Measurements from ENCODE around the gene EFNA4.
A peak's percentile ranks its signal among the peaks of the same experiment; 100 is the strongest.
"Not testable (repeated sequence)": the region's sequence is repeated elsewhere in the genome, so short reads cannot be mapped to it uniquely, and the experiment has no call there.

EFNA4 gene

DNA sequence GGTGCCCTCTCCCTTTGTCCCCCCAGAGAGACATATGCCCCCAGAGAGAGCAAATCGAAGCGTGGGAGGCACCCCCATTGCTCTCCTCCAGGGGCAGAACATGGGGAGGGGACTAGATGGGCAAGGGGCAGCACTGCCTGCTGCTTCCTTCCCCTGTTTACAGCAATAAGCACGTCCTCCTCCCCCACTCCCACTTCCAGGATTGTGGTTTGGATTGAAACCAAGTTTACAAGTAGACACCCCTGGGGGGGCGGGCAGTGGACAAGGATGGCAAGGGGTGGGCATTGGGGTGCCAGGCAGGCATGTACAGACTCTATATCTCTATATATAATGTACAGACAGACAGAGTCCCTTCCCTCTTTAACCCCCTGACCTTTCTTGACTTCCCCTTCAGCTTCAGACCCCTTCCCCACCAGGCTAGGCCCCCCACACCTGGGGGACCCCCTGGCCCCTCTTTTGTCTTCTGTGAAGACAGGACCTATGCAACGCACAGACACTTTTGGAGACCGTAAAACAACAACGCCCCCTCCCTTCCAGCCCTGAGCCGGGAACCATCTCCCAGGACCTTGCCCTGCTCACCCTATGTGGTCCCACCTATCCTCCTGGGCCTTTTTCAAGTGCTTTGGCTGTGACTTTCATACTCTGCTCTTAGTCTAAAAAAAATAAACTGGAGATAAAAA lies 23.5 kb downstream of the EFNA4 start:
- no peak for DNase-seq (ENCODE audit: low spot score)

DNA sequence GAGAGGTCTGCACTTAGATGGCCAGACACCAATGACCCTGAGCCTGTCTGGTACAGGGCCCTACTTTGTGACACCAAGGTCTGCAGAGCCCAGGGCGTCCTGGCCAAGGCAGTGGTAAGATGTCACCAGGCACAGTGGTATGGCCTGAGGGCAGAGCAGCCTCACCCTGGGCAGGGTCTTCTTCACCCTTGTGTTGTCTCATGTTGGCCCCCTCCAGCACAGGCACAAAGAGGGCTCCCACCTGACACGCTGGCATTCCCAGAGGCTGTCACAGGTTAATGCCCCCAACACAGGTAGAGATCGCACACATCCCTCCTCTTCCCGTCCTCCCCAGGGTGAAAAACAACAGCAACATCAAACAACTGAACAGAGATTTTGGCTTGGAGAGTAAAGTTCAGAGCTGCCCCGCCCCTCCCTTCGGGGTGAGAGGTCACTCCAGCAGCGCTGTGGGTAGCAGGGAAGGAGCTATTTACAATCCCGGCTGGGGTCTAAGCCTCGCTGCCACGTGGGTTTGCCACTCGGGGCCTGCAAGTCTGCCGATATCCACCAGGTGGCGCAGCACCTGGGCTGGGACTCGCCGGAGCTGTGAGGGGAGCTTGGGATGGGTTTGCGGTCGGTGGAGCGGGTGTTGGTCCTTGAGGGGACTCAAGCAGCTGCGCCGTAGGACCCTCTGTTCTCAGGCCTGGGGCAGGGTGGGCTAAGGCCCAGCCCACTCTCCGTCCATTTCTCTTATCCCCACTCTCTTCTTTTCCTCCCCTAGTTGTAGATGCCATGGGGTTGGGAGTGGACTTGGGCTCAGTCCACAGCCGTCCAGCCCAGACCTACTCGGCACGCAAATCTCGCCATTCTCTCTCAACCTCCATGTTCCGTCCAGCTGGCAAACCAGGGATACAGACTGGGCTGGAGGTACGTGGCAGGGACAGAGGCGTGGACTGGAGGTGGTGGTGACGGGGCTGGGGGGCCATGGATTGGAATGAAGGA lies 27.8 kb downstream of the EFNA4 start:
- DNase-seq (ENCODE audit: low spot score) = peak; percentile 80

DNA sequence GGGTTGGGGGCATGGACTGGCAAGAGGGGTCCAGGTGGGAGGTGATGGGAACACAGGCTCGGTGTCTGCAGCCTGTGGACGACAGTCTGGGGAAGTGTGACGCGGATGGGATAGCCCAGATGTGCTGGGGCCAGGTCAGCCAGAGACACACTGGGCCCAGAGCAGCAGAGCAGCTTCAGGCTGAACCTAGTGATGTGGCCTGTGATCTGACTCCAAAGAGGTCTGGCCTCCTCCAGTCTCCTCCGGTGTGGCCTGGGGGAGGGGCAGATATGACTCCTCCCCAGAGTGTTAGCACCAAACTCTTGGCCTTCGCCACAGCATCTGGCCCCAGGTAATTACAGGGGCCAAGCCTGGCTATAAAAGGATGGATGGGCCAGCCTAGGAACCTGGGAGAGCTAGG lies 28.6 kb downstream of the EFNA4 start:
- DNase-seq (ENCODE audit: low spot score) = no peak

DNA sequence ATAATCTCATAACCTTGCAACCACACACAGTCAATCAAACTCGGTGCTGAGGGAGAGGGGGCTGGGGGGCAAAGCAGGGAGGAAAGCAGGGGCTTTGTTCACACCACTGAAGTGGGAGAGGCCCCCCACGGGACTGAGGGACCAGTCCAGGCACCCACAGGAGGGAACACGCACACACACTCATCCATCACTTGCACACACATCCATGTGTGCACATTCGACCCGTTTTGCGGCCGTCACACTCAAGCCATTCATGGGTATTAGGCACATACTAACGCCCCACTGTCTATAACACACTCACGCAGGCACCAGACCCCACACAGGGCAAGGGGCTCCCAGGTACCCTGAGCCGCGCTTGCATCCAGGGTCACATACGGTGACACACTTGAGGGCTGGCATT lies 29.1 kb downstream of the EFNA4 start:
- no peak for DNase-seq (ENCODE audit: low spot score)

DNA sequence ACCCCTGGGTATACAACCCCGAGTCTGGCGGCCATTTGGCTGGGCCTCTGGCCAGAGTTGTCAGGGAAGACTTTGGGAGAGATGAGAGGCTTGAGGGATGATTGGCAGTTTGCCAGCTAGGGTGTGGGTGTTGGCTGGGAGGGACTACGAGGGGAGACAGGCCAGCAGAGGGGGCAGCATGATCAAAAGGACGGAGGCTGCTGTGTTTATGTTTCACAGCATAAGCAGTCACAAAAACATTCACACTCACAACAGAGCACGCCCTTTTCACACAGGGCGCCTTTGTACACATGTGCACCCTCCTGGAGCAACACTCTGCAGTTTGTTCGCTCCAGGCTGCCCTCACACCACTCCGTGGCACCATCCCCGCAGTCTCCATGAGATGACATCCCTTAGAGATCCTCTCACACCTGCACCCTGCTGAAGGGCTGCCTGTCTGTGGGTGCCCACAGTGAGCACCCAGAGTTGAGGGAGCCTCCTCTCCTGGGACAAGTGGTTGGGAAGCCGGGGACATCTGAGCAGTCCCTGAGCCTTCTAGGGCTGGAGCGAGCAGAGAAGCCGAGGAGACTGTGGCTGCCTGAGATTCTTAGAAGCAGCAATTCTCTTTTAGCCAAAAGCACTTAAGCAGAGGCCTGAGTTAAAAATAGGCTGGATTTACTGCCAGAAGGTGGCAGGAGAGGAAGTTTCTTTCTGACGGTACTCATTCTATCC lies 30.5 kb downstream of the EFNA4 start:
- no peak for DNase-seq (ENCODE audit: low spot score)

DNA sequence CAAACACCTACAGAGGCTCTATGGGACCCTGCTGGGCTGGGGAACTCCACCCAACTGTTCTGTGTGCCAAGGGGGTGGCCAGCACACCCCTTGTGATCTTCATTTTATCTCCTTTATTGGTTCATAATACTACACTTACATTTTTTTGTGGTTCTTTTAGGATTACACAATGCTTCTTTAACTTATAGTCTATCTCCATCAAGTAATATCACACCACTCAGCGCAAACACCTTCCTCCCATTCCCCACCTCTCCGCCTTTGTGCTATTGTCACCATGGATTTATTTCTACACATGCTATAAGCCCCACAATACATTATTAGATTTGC lies 31.0 kb downstream of the EFNA4 start:
- DNase-seq (ENCODE audit: low spot score) = no peak

DNA sequence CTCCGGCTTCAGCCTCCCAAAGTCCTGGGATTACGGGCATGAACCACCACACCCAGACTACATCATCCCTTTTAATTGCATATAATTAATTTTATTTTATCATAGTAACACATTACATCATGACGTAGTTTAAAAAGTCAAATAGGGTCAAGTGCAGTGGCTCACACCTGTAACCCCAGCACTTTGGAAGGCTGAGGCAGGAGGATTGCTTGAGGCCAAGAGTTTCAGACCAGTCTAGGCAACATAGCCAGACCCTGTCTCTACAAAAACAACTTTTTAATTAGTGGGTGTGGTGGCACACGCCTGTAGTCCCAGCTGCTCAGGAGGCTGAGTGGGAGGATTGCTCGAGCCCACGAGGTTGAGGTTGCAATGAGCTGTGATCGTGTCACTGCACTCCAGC lies 35.8 kb downstream of the EFNA4 start:
- DNase-seq (ENCODE audit: low spot score) = no peak

DNA sequence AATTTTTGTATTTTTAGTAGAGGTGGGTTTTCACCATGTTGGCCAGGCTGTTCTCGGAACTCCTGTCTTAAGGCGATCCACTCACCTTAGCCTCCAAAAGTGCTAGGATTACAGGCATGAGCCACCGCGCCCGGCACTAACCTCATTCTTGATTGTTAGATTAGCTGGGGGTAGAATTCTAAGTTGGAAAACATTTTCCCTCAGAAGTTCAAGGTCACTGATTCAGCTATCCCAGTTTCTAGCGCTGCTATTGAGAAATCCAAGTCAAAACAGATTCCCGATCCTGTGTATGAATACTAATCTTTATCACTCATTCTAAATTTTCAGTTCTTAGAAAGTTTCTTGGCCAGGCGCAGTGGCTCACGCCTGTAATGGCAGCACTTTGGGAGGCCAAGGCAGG lies 39.8 kb downstream of the EFNA4 start:
- no peak for DNase-seq (ENCODE audit: low spot score)

DNA sequence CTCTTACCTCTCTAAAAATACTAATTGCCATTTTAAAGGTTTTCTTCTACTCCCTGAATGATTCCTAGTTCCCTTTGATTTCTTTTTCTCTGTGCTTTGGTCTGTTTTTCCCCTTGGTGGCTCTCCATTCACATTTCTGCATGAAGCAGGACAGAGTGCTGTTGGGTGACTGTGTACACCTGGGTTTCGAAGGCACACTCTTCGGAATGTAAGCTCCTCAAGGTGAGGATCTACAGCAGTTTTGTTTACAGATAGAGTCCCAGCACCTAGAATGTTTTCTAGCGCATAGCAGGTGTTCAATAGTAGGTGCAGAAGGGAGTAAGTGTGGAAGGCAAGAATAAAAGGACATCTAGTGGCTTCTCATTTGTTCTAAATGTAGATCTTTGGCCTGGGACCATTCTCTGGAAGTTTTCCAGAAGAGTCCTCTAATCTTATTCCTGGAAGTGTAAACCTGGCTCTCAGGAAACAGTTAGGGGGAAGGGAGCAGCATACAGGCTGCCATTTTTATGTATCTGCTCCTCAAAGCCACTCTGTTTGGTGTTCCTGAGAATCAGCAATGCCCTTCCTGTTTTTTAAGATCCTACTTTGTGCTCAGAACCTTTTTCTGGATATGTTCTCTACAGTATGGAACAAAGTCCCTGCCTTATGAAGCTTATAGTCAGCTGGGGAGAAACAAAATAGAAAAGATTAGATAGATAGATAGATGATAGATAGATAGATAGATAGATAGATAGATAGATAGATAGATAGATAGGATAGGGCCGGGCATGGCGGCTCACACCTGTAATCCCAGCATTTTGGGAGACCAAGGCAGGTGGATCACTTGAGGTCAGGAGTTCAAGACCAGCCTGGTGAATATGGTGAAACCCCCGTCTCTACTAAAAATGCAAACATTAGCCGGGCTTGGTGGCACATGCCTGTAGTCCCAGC lies 41.3 kb downstream of the EFNA4 start:
- DNase-seq (ENCODE audit: low spot score) = no peak

DNA sequence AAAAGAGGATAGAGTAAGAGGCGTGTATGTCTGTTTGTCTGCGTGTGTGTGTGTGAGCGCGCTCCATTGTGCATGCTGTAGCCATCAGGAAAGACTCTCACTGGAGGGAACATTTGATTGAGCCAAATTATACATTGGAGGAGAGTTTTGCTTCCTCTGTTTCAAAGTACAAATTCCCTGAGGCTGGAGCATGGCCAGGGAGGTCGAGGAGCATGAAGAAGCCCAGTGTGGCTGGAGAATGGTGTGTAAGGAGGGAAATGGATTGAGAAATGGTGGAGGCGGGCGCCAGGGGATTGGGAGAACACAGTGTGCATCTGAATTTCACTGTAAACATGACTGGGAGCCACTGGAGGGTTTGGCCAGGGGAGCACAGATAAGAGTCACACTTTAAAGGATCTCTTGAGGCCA lies 42.1 kb downstream of the EFNA4 start:
- DNase-seq (ENCODE audit: low spot score) = no peak

DNA sequence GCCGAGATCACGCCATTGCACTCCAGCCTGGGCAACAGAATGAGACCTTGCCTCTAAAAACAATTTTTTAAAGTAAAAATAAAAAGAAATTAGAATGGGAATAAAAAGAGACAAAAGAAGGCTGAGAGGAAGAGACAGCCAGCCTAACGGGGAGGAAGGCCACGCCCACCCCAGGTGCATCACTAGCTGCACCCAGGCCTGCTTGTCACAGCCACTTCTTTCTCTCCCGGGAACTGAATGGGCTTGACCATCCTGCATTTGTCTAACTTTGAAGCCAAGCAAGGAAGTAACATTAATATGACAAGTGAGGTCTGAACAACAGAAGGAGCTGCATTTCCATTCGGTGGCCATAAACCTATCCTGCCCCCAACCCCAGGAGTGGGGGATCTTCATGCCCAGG lies 43.3 kb downstream of the EFNA4 start:
- no peak for DNase-seq (ENCODE audit: low spot score)

DNA sequence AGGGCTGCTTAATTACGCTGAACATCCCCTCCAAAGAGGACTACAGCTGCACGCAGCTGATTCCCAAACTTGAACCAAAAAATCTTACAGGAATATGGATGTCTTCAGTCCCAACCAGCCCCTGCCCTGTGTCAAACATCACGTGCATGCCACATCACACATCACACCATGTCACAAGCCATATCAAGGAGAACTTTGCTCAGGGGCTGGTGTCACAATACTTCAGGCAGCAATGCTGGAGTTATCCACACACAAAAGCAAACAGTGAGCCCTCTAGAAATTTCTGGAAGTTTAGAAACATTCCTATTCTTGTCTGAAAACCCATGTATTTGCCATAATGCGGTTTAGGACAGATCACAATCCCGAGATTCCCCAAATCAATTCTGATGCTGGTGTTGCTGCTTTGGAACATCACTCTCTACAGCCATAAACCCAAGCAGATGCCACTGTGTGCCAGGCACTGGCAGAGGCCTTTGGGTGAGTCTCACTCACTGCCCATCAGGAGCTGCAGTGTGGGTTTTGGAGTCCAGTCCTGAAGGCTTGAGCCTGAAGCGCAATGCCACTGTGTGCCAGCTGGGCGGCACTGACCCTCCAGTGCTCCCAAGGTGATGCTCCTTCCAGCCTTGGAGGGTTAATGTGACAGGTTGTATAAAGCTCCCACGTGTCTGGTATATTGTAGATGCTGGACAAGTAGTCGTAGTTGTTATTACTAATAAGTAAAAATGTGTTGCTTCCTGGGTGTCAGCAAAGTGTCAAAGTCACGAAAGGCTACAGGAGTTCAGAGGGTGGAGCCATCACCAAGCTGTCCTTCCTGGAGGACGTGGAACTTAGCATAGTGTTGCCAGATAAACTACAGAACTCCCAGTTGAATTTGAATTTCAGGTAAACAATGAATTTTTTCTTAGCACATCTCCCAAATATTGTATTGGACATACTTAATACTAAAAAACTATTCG lies 44.0 kb downstream of the EFNA4 start:
- no peak for DNase-seq (ENCODE audit: low spot score)

DNA sequence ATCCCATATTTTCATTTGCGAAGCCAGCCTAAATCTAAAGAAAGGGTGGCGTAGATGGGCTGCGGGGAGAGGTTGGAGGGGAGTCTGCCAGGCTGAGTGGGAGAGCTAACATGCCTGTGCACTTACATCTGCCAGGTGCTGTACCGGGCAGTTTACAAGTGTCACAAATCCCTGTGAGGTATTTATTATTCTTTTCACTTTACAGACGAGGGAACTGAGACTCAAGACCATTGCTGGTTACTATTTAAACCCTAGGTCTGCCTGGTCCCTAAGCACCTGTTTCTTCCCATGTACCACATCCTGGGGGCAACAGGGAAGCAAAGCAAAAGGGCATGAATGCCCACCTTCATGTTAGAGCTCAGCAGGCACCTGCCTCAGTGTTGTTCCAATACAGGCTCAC lies 44.8 kb downstream of the EFNA4 start:
- DNase-seq (ENCODE audit: low spot score) = no peak

DNA sequence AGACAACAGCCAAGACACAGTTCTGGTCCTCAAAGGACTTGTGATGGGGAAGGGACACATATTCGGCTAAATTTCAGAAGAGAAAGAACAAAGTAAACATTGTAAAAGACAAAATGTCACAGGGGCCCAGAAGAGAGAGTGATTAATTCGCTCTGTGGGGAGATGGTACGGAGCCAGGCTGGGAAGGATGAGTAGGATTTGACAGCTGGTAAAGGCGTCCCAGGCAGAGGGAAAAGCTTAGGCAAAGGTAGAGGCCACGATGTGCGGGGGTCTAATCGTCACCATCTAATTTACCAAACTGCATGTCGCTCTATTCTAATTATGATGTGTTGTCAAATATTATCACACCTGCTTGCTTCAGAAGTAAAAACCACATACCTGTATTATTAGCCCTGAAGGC lies 46.8 kb downstream of the EFNA4 start:
- DNase-seq (ENCODE audit: low spot score) = no peak

DNA sequence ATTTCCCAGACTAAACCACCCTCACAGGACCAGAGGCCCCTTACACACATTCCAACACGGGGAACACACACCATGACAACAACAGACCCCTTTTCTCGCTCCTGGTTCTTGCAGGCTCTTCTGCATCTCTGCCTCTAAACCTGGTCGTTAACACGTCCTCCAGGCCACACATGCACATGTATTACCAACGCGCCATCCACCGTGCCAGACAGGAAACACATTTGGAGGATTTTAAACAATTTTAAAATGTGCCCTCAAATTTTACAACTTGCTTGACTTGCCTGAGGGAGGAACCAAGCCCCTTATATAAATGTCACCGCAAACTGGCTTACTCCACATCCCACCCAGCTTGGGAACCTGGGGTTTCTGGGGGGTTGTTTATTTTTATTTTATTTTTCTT lies 47.3 kb downstream of the EFNA4 start:
- no peak for DNase-seq (ENCODE audit: low spot score)

DNA sequence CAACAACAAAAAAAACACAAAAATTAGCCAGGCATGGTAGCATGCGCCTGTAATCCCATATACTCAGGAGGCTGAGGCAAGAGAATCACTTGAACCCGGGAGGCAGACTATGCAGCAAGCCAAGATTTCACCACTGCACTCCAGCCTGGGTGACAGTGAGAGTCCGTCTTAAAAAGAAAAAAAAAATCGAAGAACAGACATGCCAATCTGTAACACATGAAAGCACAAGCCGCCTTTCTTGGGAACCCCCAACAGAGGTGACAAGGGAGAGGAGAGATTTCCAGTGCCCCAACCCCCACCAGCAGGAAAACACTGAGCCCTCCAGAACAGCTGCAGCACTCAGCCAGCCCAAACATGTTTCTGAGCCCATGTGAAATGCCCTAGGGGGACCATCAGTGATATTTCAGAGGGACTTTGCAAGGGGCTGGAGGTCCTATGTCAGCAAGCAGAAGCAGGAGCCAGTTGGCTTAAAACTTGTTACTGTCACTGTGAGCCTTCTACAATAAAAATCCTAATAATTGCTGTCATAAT lies 50.0 kb downstream of the EFNA4 start:
- no peak for DNase-seq (ENCODE audit: low spot score)

DNA sequence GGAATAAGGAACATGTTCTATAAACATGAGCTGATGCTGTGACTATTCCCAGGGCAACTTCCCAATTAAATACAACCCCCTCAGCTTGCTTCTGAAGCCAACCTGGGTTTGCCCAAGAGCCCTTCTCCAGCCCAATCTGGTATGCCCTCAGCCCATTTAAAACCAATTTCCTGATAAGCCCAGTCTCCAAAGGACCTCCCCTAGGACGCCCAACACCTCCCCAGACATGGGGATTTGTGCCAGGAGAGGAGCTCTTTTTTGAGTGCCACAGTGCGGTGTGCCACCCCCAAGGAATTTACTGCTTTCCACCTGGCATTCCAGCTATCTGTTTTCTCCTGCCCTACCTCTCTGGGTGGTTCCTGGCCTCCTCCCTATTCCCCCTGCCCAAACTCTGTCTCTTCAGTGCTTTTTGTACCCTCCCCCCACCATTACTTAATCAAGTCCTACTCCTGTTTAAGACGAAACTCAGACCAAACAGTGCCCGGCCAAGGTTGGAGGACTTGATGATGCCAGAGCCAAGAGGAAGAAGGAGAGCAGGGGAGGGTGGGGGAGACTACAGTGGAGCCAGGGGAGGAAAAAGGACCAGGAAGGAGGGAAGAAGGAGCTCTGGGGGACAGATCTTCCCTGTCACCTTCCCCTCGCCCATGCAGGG lies 52.7 kb downstream of the EFNA4 start:
- DNase-seq (ENCODE audit: low spot score) = no peak

DNA sequence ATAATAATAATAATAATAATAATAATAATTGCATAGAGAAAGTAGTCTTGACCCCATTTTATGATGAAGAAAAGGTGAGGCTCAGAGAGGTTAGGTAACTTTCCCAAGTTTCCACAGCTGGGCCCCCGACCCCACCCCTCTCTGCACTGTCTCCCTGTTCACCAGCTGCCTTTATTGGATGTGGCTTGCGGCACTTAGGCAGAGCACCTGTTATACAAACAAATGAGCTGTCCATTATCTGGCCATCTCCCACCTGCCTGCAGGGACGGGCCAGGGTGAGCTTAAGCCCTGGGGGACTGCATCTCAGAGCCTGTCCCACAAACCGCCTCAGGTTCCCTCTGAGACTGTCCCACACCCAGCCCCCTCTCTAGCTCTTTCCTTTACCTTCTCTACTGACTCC lies 54.1 kb downstream of the EFNA4 start:
- no peak for DNase-seq (ENCODE audit: low spot score)

DNA sequence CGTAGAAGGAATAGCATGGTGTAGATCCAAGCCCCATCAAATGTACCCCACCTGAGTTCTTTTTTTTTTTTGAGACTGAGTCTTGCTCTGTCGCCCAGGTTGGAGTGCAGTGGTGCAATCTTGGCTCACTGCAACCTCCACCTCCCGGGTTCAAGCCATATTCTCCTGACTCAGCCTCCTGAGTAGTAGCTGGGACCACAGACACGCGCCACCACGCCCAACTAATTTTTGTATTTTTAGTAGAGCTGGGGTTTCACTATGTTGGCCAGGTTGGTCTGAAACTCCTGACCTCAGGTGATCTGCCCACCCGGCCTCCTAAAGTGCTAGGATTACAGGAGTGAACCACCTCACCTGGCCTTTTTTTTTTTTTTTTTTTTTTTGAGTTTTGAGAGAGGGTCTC lies 54.5 kb downstream of the EFNA4 start:
- not testable (repeated sequence) for DNase-seq (ENCODE audit: low spot score)
